Femur (tissue), 1 donor: Measurements from ENCODE around the gene DENND1A.
"Not testable (repeated sequence)": the region's sequence is repeated elsewhere in the genome, so short reads cannot be mapped to it uniquely, and the experiment has no call there.

Experiments used
- DNase-seq: peaks from one replicate; pipeline ENCODE4 v3.0.0-alpha.2; 2017

Gene DENND1A

DNA sequence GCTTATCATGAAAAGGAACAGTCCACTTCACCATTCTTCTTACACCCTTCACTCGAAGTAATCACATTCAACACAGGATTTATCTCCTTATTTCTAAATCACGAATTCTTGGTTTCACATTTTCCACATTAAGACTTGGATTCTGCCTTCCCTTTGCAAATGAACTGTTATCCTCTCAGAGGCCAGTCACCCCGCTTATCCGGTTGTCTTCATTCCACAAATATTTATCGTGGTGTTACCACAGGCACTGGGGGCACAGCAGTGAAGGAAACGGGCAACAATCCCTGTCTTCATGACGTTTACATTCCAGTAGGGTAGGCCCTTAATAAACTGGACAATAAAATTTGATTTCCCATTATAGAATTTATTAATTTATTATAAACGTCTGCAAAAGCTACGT is 284.2 kb downstream of the DENND1A start:
- DNase-seq = no peak

DNA sequence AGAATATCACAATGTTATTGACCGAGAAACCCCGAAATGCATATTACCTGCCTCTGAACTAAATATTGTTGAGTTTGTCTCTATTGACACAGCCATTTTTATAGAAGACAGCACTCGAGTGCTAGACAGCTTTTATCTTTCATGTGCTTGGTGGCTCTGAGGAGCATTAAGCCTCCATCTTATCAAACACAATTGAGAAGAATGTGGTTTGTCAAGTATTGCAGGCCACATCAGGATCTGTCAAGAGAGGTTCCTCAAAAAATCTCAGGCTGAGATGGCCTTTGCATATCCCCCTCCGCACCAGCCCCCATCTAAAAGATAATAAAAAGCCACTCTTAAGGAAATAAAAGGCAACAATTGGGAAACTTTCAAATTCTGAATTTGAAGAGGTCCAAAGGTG is 284.8 kb downstream of the DENND1A start:
- DNase-seq = no peak

DNA sequence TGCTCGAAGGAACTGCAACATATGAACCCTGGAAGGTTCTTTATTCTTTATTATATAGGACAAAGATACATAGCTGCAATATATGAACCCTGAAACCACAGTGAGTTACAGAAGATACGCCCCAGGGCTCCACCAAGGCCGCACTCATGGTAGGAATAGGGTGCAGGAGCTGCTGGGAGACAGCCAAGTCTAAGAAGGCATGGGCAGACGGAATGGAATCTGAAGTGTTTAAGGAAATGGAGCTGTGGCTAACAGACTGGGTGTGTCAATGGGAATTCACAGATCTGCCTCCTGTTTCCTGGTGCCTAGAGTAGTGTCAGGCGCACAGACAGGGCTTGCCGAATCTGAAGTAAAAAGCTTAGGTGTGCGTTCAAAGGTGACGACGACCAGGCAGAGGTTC is 286.4 kb downstream of the DENND1A start:
- DNase-seq = no peak

DNA sequence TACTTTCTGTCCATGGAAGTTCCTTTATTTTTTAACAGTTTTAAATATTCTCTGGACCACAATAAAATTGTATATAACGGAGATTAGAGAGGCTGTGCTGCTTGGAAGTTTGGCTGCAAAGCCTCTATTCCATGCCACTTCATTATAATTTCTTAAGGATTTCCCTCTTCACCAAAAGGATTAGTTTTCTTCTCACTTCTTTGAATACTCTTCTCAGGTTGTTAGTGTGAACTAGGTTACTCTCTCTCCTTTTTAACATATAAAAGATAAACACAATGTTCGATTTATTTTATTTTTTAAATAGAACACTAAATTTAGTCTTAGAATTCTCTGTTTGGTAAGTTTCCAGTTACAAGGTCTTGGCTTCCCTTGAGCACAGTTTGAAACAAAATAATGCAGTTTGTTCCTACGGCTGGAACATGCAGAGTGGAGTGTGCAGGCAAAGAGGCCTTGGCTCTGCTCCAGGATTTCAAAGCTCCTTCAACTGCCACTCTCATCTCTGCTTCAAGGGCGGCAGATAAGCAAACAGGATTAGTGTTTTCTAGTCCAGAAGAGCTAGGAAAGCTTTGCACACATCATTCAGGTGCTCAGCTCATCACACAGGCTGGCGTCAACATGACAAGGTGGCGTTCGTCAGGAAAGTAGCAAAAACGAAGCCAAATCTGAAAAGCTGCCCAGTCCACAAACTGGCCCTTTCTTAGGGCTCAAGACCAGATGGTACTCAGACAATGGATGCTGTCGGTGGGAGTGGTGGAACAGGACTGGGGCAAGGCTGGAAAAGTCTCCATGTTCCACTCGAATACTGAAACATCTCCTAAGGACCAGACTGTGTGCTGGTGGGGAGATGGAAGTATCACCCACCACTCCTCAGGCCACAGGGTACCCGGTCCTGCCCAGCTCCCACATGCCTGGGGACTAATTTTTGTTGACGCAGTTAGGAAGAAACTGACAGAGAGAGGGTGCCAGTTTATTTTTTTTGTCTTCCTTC is 287.3 kb downstream of the DENND1A start:
- no peak for DNase-seq

DNA sequence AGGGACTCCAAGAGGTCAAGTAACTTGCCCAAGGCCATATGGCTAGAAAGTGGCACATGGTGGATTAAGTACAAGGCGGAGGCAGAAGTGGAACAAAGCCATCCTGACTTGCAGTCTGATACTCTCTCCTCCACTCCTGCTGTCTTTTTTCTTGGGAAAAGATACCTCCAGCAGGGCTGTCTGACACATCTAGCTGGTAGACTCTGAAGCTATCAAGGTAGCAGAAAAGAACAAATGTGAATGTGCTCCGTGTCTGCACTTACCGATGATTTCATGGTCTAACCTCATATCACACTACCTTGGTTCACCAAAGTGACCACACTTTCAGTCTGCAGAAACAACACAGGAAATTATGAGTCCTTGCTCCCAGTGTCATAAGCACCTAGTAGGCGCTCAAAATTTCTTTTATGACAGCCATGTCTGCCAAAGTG is 289.1 kb downstream of the DENND1A start:
- no peak for DNase-seq

DNA sequence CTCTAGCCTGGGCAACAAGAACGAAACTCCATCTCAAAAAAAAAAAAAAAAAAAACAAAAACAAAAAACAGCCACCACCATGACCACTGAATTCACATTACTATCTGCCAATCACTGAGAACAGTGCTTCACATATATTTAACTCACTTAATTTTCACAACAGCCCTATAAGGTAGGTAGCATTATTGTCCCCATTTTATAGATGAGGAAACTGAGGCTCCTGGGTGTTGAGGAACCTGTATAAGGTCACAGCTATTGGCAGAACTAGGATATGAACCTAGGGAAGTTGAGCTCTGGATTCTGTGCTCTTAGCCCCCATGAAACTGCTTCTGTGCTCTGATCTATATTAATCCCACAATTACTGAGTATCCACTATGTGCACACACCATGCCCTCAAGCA is 290.2 kb downstream of the DENND1A start:
- DNase-seq = no peak

DNA sequence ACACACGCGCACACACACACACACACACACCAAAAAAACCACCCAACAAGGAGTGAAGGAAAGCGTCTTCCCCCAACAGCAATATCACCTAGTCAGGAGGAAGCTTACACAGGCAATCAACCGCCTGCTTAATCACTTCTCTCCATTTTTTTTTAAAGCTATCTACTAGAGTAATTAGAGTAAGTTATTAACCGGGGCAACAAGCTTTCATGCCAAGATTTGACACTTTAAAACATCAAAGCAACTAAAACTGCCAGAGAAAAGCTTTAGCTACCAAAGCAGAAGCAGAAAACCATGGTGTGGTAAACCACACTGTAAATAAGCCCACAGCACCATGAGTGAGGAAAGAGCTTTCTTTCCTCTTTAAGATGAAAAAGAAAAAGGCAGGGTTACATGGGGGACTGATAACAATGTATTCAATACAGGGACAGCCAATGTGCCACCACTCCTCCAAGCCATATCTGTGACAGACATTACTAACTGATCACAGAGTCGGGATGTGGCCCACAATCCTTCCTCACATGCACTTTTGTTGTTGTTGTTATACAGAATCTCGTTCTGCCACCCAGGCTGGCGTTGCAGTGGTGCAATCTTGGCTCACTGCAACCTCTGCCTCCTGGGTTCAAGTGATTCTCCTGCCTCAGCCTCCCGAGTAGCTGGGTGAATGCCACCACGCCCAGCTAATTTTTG is 291.8 kb downstream of the DENND1A start:
- DNase-seq = no peak

DNA sequence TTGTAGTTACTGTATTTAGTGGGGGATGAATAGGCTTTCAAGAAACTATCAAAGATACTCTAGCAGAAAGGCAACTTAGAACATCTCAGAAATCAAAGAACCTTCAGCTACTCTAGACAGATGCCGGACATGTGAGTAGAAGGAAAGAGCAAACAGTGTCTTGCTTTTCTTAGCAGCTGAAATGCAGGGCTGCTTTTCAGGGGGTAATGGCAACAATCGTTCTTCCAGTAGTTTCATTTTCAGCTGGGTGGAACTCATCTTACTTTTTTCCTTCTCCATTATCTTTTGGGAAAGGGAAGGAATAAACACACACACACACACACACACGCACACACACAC is 292.4 kb downstream of the DENND1A start:
- DNase-seq = no peak

DNA sequence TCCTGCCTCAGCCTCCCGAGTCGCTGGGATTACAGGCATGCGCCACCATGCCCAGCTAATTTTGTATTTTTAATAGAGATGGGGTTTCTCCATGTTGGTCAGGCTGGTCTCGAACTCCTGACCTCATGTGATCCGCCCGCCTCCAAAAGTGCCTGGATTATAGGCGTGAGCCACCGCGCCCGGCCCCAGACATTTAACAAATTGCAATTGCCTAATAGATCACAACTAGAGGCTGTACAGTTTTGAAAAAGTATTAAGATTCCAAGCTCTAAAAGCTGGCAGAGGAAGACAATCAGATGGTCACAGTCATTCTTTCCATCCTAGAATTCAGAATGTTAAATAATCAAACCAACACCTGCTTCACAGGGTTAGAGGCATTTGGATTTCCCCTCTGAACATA is 293.1 kb downstream of the DENND1A start:
- not testable (repeated sequence) for DNase-seq

DNA sequence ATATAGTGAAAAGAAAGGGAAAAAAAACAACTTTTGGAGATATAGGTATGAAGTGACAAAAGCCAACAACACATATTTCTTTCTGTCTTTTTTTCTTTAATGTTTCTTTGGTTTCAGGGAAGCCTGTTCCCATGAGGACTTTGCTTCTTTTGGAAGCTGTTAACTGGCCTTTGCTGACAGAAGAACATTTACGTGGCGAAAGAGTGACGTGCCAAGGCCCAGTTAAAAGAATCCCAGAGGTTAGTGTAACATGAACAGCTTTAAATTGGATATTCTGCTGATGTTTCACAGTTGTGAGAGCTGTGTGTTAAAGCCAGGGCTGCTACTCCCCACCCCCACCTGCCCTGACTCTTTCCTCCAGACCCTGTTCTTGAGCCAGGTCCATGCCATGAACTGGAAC is 298.1 kb downstream of the DENND1A start:
- peak; percentile 55 for DNase-seq

DNA sequence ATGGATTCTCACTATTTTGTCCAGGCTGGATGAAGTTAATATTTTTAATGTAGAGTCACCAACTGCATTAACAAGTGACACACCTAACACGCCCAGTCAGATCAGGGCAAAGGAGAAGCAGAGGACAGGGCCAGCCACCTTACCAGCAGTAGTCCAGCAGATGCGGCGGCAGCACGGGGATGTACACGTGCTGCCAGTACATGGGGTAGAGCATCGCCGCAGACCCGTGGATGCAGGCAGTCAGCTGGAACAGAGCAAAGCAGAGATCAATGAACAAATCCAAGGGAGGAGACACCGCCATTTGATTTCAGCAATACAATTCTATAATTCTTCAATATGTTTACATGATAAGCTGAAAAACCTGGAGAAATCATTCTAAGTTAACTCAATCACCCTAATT is 299.7 kb downstream of the DENND1A start:
- no peak for DNase-seq

DNA sequence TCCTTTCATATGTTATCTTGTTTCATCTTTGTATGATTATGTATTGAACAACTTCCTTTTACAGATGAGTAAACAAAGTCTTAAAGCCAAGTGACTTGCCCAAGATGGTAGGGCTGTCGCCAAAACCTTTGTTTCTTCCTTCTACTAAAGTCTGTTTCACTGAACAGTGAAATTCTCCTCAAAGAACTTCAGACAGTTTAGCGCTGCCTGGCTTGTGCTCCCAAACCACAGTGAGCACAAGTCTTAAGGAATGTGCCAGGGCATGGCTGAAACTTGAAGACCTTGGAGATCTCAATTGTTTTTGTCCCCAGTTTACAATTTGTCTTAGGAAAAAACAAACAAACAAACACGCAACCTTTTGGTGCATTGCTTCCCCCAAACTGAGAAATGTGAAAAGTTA is 300.4 kb downstream of the DENND1A start:
- DNase-seq = no peak

DNA sequence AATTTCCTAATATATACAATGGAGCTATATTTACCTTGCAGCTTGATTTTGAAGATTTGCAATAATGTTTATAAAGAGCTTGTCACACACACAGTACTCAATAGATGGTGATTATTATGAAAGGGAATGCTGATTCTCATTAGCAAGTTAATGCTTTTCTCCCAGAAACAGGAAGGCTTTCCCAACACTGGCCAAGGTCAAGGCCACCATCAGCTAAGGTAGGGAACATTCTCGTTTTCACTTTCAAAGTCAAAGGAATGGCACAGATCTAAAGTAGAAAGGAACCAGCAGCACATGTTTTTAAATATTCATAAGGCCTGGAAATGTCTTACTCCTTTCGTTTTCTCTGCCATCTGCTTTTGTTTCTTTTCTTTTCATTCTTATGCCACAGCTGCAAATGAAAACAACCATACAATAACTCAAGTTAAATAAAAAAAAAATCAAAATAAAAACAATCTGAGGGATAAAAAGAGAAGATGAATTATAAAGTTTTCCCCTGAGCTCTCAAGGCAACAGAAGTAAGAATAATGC is 307.1 kb downstream of the DENND1A start:
- no peak for DNase-seq

DNA sequence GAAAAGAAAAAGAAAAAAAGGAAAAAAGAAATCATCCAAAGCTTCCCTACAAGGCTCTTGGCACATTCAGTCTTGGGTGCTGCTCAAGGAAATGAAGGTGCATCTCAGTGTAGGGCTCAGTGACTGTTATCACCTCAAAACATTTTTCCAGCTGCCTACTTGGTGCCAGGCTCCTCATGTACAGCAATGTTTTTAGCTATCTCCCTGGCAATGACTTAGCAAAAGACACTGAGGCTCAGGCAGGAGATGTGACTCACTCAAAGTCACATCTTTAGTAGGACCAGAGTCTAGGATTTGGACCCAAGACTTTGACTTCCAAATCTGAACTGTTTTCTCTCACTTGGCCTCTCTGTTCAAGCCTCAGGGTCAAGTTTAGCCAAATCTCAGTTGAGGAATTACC is 309.7 kb downstream of the DENND1A start:
- no peak for DNase-seq

DNA sequence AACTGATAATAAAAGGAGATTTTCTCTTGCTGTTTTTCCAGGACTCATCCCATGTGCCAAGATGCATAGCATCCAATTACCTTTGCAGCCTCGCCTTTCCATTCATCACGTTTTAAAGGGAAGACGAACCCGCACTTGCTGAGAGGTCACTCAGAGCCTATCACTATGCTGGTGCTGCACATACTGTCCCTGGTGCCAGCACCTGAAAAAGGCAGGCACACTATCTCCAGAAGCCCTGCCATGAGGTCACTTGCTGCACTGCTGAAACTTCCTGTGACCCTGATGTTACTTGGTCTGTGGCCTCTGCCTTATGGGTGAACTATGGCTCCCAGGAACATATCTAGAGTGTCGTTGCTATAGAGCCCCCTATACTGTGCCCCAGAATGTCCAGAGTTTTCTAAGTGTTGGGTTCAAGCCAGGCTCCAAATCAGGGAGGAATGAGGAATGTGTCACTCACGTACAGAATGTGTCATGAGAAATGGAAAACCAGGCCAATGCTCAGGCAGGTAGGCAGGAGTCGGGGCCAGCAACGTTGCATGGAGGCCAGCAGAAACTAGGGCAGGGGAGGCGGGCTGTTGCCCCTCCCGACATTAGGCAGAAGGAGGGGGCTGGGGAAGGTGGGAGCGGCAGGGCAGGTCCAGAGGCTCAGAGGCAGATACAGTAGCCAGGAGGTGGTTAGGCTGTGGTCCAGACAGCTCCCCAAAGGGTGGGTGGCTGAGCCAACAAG is 311.8 kb downstream of the DENND1A start:
- DNase-seq = no peak

DNA sequence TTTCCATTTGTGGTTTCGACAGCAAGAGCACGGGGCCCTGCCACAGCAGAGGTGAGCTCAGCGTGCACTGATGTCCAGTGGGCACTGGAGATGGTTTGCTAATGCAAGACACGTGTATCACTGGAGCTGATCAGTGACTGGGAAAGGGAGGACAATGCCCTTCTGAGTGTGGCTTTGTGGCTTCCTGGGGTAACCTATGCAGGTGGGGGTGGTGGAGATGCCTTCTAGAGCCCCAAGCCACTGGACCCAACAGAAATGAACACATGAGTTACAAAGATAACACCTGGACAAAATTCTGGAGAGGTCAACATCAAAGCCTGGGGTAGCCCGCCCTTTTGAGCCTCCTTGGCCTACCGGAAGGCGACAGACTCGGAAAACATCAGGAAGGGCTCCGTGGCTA is 312.6 kb downstream of the DENND1A start:
- DNase-seq = no peak

DNA sequence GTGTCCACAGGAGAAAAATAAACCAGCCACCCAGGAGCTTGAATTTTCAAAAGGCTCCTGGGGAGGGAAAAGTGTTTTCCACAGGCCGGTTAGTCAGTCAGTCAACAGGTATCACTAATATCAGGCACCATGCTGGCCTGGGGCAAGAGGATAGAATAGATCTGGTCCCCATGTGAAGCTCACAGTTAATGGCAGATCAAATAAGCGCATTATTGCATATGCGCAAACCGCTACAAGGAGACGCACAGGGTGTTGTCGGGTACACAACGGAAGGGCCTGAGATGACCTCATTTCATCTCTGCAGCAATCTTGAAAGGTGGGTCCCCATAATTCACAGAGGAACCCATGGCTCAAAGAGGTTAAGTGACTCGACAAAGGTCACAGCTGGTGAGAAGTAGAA is 313.2 kb downstream of the DENND1A start:
- DNase-seq = no peak

DNA sequence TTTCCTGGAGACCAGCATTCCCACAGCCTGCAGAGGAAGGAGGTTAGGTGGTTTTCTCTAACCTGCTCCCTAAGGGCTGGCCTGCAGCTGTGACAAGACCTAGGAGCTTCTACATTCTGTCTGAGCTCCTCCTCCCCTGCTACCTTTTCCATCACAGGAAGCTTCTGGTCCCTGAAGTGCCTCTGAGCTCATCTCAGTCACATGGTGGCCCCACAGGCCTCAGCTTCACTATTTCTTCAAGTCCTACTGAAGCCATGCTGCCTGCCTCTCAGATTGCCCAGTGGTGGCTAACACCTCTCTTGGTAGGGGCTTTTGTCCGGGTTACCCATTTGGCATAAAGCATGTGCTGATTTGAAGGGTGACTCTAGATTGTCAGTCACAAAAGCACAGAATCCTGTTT is 314.5 kb downstream of the DENND1A start:
- no peak for DNase-seq

DNA sequence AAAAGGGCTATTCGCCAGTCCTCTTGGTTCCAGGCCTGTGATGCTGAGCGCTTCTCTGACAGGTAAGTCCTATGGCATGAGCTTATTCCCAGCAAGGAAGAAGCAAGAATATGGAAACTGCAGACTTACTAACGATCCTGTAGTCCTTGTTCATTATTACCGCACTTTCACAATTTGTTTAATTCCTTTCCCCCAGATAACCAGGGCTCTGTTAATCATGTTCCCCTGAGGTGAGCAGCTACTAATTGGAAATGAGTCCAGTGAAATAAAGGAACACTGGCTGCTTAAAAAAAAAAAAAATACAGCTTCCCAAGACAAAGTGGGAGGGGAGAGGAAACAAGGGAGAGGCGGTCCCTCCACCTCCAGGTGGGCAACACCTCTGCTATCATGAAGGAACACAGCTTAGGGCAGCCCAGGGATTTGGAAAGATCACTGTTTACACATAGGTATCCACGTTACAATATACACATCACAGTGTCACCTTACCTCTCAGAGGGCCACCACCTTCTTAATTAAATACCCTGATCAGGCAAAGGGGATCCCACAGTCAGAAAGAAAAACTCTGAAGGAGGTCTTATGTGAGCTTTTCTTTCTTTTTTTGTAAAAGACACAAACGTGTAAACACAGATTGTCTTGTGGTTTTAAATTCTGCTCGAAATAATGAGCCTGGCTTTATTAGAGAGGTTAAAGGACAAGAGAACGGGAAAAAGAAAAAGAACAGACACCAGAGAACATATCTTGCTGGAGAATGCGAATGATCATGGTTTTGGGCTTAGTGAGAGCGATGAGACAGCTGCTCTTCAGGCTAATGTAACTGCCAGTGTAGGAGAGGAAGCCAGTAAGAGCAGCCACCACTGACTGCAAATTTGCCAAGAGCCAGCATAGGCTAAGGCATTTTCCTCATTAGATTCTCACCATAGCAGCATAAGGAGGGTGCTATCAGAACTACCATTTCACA is 315.3 kb downstream of the DENND1A start:
- DNase-seq = no peak

DNA sequence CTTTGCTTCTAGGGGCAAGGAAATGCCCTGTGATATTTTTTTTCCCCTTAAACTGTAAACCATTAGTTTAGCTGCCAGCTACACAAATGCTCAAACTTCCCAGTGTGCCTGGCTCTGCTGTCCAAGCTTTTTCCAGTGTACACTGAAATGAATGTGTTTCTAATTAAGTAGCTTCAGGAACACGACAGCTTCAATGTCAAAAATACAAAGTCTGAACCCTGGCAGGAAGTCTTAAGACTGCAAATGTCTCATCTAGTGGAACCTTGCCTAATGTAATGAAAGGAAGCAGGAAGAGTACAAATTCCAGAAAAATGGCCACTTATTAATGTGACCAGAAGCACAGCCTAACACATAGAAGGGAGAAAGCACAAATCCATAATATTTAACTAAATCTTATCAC is 318.7 kb downstream of the DENND1A start:
- no peak for DNase-seq

DNA sequence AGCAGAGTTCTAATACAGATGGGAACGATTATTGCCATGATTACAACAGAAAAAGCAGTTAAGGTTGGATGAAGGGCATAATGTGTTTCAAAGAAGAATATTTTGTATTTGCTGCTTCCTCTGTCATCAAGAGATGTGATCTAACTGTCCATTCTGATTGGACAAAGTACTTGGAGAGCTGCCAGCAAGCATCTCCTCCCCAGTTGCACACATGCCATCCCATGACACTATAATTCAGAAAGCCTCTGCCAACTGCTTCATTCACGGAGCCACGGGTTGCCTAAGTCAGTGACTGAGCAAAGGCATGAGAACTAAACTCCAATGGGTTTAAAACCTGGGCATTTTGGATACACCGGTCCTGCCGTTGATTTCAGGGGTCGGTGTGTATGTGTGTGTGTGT is 320.1 kb downstream of the DENND1A start:
- DNase-seq = no peak

DNA sequence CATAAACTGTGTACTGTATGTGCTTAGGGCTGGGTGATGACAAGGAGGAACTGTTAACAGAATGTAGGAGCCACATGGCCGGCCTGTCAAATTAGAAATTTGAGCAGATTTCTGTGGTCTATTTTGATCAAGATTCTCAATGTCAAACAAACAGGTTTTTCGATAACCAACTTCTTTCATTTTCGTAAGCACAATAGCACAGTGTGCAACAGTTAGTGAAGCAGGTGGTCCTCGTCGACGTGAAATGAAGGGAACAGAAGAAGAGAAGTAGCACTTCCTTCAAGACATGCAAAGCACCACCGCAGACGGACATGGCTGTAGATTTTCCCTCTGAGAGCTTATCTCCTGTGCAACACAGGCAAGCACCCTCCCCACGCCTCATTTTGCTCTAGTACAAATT is 321.8 kb downstream of the DENND1A start:
- DNase-seq = no peak
